GM12878 (cell line): ENCODE measurements around the gene SUB1. TPM values are rescaled to one million over a fixed set of nuclear protein-coding genes. Genes with fewer than 3 reads are reported as not detected.

ENCODE experiments used
- ATAC-seq: fragments of 200-7000 bp; cut with Tn5 transposase; 3 replicates; pipeline ENCODE4 v1.9.1; 2020; ENCODE audit warnings: mild to moderate bottlenecking, moderate library complexity
- BruUV-seq: library from RNA; stranded (reverse); fragments of 400-500 nt; replicated peaks from 2 replicates; lab custom pipeline; 2021; lab: Mats Ljungman, UMichigan
- CTCF ChIA-PET: fragments of 300-600 bp; sonication (Branson Sonifier 250); formaldehyde crosslinking; extraction: SDS; loops from one replicate; lab custom pipeline; 2021; ENCODE audit warnings: inconsistent platforms; lab: Yijun Ruan, JAX
- POLR2A ChIA-PET: fragments of 350-600 bp; formaldehyde crosslinking; extraction: SDS; loops from one replicate; lab custom pipeline; 2021; ENCODE audit warnings: inconsistent platforms; lab: Charles Lee
- RAD21 ChIA-PET: fragments of 300-600 bp; sonication (Branson Sonifier 250); formaldehyde crosslinking; loops from one replicate; lab custom pipeline; 2023; ENCODE audit warnings: antibody characterized with exemption; ENCODE audit not compliant: unreplicated experiment; lab: Charles Lee
- SMC1A ChIA-PET: fragments of 300-600 bp; sonication (Branson Sonifier 250); formaldehyde crosslinking; loops from one replicate; lab custom pipeline; 2023; ENCODE audit not compliant: unreplicated experiment, uncharacterized antibody; lab: Charles Lee
- DNase-seq: peaks from one replicate; pipeline ENCODE4 v3.0.0-alpha.2; 2011; ENCODE audit warnings: low read depth, low spot score
- FAIRE-seq: peaks from 3 replicates; lab custom pipeline; 2011; peaks lifted over from hg19 to GRCh38; lab: Jason Lieb, UNC
- H2AFZ ChIP-seq: 2 replicates; pipeline ENCODE4 v1.6.0; 2011; ENCODE audit warnings: low read depth, low read length, control low read depth; ENCODE audit not compliant: control insufficient read depth
- H3K27ac ChIP-seq: 2 replicates; pipeline ENCODE4 v1.5.1; 2011; ENCODE audit warnings: control low read depth; ENCODE audit not compliant: control insufficient read depth, insufficient read depth
- H3K27me3 ChIP-seq, 2 experiments: replicated peaks in 1 of 2; 2 replicates each; pipeline versions ENCODE4 v1.6.0 to v1.6.1; 2011; ENCODE audit warnings: low read length in 1 of 2; ENCODE audit not compliant: control insufficient read depth in 2 of 2, insufficient read depth in 2 of 2
- H3K36me3 ChIP-seq, 2 experiments: 2 replicates each; pipeline ENCODE4 v1.5.1; 2011; ENCODE audit warnings: low read length in 1 of 2; ENCODE audit not compliant: control insufficient read depth in 2 of 2, insufficient read depth in 2 of 2
- H3K4me1 ChIP-seq: 2 replicates; pipeline ENCODE4 v1.6.1; 2011; ENCODE audit warnings: mild to moderate bottlenecking, low read length, moderate library complexity, mixed read lengths; ENCODE audit not compliant: control insufficient read depth, insufficient read depth
- H3K4me2 ChIP-seq: 2 replicates; pipeline ENCODE4 v1.6.0; 2011; ENCODE audit warnings: control low read depth; ENCODE audit not compliant: control insufficient read depth, insufficient read depth
- H3K4me3 ChIP-seq: fragments of 200-600 bp; sonication (generic); 2 replicates; pipeline ENCODE4 v1.5.1; 2016
- H3K79me2 ChIP-seq: 2 replicates; pipeline ENCODE4 v1.6.0; 2011; ENCODE audit warnings: low read length; ENCODE audit not compliant: control insufficient read depth, insufficient read depth
- H3K9ac ChIP-seq: 2 replicates; pipeline ENCODE4 v1.8.0; 2011; ENCODE audit warnings: low read length, control low read depth, mixed read lengths; ENCODE audit not compliant: control insufficient read depth, insufficient read depth
- H3K9me3 ChIP-seq: replicated peaks from 3 replicates; pipeline ENCODE4 v1.5.1; 2011; ENCODE audit warnings: mild to moderate bottlenecking, low read length; ENCODE audit not compliant: control insufficient read depth, insufficient read depth
- H4K20me1 ChIP-seq: 2 replicates; pipeline ENCODE4 v1.6.0; 2011; ENCODE audit not compliant: control insufficient read depth, insufficient read depth
- BACH1 ChIP-seq: fragments of 450-650 bp; IDR thresholded peaks from 2 replicates; pipeline ENCODE4 v1.6.1; 2017; ENCODE audit warnings: mild to moderate bottlenecking, borderline replicate concordance
- CHD1 ChIP-seq: IDR thresholded peaks from 2 replicates; pipeline ENCODE4 v1.6.1; 2012; ENCODE audit warnings: low read depth, low read length, improper control_type of control experiment
- FOXM1 ChIP-seq: IDR thresholded peaks from 2 replicates; pipeline ENCODE4 v1.6.1; 2012; ENCODE audit warnings: low read depth, mild to moderate bottlenecking, inconsistent platforms, low read length, moderate library complexity
- RUNX3 ChIP-seq: IDR thresholded peaks from 2 replicates; pipeline ENCODE4 v1.6.1; 2012; ENCODE audit warnings: low read length, inconsistent platforms
- SMC3 ChIP-seq: IDR thresholded peaks from 2 replicates; pipeline ENCODE4 v1.6.1; 2011; ENCODE audit warnings: low read length, improper control_type of control experiment, borderline replicate concordance
- TAF1 ChIP-seq: IDR thresholded peaks from 2 replicates; pipeline ENCODE4 v1.6.1; 2011; ENCODE audit warnings: mild to moderate bottlenecking, low read depth, low read length, borderline replicate concordance
- whole genome bisulfite sequencing: methylation state at CpG from one replicate; pipeline ENCODE4 v1.1.6; 2016; ENCODE audit warnings: low lambda C conversion rate; ENCODE audit not compliant: insufficient replicate concordance, insufficient coverage; ENCODE audit errors: missing lambda C conversion rate; 5-methylcytosine and 5-hydroxymethylcytosine counted together
- in situ Hi-C: fragments of 300-500 bp; cut with MboI; formaldehyde crosslinking; loops from 9 replicates; pipeline ENCODE4 v1.14.3; 2018; ENCODE audit warnings: mixed read lengths
- intact Hi-C: fragments of 100-400 bp; cut with micrococcal nuclease; formaldehyde crosslinking; loops from one replicate; pipeline ENCODE4 v1.14.2; 2022; ENCODE audit not compliant: unreplicated experiment
- polyA plus RNA-seq, 11 experiments: library from polyadenylated mRNA; depleted of rRNA in 4 of 11; unstranded in 6 of 11; stranded (reverse) in 5 of 11; fragments of >200 nt; fragmentation: Nextera tagmentation in 4 of 11; fragmentation: Illumina TruSeq in 1 of 11; extraction: Ambion mirVana in 4 of 11; extraction: Trizol in 1 of 11; gene quantifications; 1 replicate in 1 of 11; 2 replicates in 10 of 11; pipeline versions ENCODE4 v1.2.1 to v1.2.3, GENCODE V29; 2011 to 2016; ENCODE audit warnings: inconsistent platforms in 2 of 11, missing spikeins in 2 of 11, low read depth in 1 of 11
- total RNA-seq, 4 experiments: library from RNA; depleted of rRNA in 3 of 4; stranded (reverse); fragments of >200 nt in 3 of 4; fragmentation: Illumina TruSeq in 1 of 4; extraction: Trizol in 1 of 4; gene quantifications; 2 replicates each; pipeline versions ENCODE4 v1.2.1 to v1.2.3, GENCODE V29; 2013 to 2021
- TF ChIP-seq, protein P1 (sequence below): IDR thresholded peaks from 2 replicates; pipeline ENCODE4 v1.6.1; 2011; ENCODE audit warnings: low read depth, low read length, improper control_type of control experiment, borderline replicate concordance
- TF ChIP-seq, protein P2 (sequence below): IDR thresholded peaks from 2 replicates; pipeline ENCODE4 v1.6.1; 2012; ENCODE audit warnings: low read depth, low read length, improper control_type of control experiment
- TF ChIP-seq, protein P3 (sequence below): fragments of 450-650 bp; IDR thresholded peaks from 2 replicates; pipeline ENCODE4 v1.6.1; 2016; ENCODE audit warnings: mild to moderate bottlenecking
- TF ChIP-seq, protein P4 (sequence below): fragments of 450-650 bp; conservative IDR thresholded peaks from 2 replicates; pipeline ENCODE4 v1.6.1; 2017; ENCODE audit warnings: mild to moderate bottlenecking, moderate library complexity
- TF ChIP-seq, protein P5 (sequence below), 3 experiments: IDR thresholded peaks in 2 of 3; conservative IDR thresholded peaks in 1 of 3; 2 replicates each; pipeline ENCODE4 v1.5.1; 2011; ENCODE audit warnings: low read depth in 3 of 3, low read length in 3 of 3, mild to moderate bottlenecking in 3 of 3, control low read depth in 2 of 3, moderate library complexity in 2 of 3, inconsistent platforms in 1 of 3, mixed read lengths in 1 of 3; ENCODE audit not compliant: control insufficient read depth in 2 of 3, insufficient read depth in 1 of 3; ENCODE audit errors: extremely low read depth in 1 of 3

The SUB1 gene
- total and polyA plus RNA-seq, 10 of the 15 experiments (the other 5 are each of a cell fraction or from before 2014, with no cell fraction given) = 468 to 2,785 (median 1,145) TPM

DNA sequence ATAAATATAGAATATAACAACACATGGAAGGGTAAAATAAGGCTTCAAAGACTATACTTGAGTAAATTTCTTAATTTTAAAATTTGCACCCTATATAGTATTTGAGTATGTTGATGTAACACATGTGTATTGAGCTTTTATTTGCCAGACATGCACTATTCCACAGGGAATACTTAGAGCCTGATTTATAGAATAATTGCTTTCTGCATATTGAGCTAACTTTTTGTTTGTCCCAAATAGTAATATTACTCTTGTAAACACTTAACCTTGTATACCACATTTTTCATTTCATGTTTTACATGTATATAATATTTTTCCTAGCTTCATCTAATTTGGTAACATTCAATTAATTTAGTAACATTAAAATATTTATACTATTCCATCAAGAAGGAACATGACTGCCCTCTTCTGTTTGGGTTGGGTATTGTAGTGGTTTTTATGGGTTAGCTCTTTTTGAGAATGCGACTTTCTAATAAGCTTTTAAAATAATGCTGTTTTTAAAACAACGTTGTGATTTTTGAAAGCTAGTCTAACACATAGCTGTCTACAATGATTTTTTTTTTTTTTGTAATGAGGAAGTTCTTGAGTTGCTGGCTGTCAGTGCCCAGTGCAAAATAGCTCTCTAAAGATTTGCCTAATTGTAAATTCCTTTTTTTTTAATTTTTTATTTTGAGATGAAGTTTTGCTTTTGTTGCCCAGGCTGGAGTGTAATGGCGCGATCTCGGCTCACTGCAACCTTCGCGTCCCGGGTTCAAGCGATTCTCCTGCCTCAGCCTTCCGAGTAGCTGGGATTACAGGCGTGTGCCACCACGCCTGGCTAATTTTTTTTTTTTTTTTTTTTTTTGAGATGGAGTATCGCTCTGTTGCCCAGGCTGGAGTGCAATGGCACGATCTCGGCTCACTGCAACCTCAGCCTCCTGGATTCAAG is 4.8 kb downstream of the SUB1 start:
- H3K9me3 ChIP-seq = no peaks in the 10 kb centered on the region
- peaks cover 13 to 58% of the 10 kb centered on the region in 2 experiments for H3K36me3 ChIP-seq
- 62% methylated on average over 12 of the region's 15 CpGs for WGBS
- no peaks in the 10 kb centered on the region for H3K27me3 ChIP-seq
- no peak overlapping the region for H3K9ac ChIP-seq
- no TSS peak for BruUV-seq
- POLR2A ChIA-PET = interaction anchor here (0.7 to 3.7 kb wide), 17 partner anchors 9 to 145 kb away, joined by 3 to 31 read pairs (median 7); partner anchors contain the start of gene ZFR
- DNase-seq (no peak), FAIRE-seq (no peak), ATAC-seq (no peak)
- H3K4me2 ChIP-seq = peak overlapping the region; percentile 67
- H4K20me1 ChIP-seq = peaks cover 7% of the 10 kb centered on the region
- H3K4me1 ChIP-seq = peaks cover 8% of the 10 kb centered on the region
- no peak overlapping the region for H2AFZ ChIP-seq
- RAD21 ChIA-PET = interaction anchor here (0.7 to 9.1 kb wide), 43 partner anchors 9 to 358 kb away, joined by 3 to 355 read pairs (median 6); no protein-coding TSS in a partner anchor
- H3K79me2 ChIP-seq = peaks cover 96% of the 10 kb centered on the region
- intact Hi-C loops = loop anchor here (1.0 to 2.0 kb wide), 2 partner anchors 17 to 101 kb away; no protein-coding TSS in a partner anchor
- in situ Hi-C loops = no loop called here
- 0 out of 2 replicates have a peak overlapping the region, but pooled peaks have one; percentile 53 for H3K4me3 ChIP-seq
- peak overlapping the region; percentile 39; the same call in 1 of the 2 replicates for H3K27ac ChIP-seq
- SMC1A ChIA-PET = interaction anchor here (0.5 to 5.4 kb wide), 53 partner anchors 9 to 831 kb away, joined by 3 to 273 read pairs (median 5); no protein-coding TSS in a partner anchor
- CTCF ChIA-PET = interaction anchor here (0.6 to 7.2 kb wide), 68 partner anchors 9 to 853 kb away, joined by 3 to 353 read pairs (median 6); partner anchors contain the start of gene ZFR
- TF ChIP-seq, protein P1, sequence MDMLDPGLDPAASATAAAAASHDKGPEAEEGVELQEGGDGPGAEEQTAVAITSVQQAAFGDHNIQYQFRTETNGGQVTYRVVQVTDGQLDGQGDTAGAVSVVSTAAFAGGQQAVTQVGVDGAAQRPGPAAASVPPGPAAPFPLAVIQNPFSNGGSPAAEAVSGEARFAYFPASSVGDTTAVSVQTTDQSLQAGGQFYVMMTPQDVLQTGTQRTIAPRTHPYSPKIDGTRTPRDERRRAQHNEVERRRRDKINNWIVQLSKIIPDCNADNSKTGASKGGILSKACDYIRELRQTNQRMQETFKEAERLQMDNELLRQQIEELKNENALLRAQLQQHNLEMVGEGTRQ = no peak
- TF ChIP-seq, protein P2, sequence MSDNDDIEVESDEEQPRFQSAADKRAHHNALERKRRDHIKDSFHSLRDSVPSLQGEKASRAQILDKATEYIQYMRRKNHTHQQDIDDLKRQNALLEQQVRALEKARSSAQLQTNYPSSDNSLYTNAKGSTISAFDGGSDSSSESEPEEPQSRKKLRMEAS = no peak
- TF ChIP-seq, protein P3, sequence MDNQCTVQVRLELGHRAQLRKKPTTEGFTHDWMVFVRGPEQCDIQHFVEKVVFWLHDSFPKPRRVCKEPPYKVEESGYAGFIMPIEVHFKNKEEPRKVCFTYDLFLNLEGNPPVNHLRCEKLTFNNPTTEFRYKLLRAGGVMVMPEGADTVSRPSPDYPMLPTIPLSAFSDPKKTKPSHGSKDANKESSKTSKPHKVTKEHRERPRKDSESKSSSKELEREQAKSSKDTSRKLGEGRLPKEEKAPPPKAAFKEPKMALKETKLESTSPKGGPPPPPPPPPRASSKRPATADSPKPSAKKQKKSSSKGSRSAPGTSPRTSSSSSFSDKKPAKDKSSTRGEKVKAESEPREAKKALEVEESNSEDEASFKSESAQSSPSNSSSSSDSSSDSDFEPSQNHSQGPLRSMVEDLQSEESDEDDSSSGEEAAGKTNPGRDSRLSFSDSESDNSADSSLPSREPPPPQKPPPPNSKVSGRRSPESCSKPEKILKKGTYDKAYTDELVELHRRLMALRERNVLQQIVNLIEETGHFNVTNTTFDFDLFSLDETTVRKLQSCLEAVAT = peak; percentile 31; the same call in 1 of the 2 replicates
- TF ChIP-seq, protein P4, sequence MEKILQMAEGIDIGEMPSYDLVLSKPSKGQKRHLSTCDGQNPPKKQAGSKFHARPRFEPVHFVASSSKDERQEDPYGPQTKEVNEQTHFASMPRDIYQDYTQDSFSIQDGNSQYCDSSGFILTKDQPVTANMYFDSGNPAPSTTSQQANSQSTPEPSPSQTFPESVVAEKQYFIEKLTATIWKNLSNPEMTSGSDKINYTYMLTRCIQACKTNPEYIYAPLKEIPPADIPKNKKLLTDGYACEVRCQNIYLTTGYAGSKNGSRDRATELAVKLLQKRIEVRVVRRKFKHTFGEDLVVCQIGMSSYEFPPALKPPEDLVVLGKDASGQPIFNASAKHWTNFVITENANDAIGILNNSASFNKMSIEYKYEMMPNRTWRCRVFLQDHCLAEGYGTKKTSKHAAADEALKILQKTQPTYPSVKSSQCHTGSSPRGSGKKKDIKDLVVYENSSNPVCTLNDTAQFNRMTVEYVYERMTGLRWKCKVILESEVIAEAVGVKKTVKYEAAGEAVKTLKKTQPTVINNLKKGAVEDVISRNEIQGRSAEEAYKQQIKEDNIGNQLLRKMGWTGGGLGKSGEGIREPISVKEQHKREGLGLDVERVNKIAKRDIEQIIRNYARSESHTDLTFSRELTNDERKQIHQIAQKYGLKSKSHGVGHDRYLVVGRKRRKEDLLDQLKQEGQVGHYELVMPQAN = no peak
- TF ChIP-seq RUNX3 (peak; percentile 76), FOXM1 (no peak), BACH1 (no peak), CHD1 (no peak), TAF1 (no peak), SMC3 (peak; percentile 56; the same call in 1 of the 2 replicates)
- TF ChIP-seq, protein P5, sequence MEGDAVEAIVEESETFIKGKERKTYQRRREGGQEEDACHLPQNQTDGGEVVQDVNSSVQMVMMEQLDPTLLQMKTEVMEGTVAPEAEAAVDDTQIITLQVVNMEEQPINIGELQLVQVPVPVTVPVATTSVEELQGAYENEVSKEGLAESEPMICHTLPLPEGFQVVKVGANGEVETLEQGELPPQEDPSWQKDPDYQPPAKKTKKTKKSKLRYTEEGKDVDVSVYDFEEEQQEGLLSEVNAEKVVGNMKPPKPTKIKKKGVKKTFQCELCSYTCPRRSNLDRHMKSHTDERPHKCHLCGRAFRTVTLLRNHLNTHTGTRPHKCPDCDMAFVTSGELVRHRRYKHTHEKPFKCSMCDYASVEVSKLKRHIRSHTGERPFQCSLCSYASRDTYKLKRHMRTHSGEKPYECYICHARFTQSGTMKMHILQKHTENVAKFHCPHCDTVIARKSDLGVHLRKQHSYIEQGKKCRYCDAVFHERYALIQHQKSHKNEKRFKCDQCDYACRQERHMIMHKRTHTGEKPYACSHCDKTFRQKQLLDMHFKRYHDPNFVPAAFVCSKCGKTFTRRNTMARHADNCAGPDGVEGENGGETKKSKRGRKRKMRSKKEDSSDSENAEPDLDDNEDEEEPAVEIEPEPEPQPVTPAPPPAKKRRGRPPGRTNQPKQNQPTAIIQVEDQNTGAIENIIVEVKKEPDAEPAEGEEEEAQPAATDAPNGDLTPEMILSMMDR (IDR thresholded peaks at IDR 0.05 in 2 of 3, conservative IDR thresholded peaks at IDR 0.05 in 1 of 3; ENCODE audit: control insufficient read depth in 2 of 3, extremely low read depth in 1 of 3, insufficient read depth in 1 of 3, low read depth in 3 of 3, low read length in 3 of 3) = peak; percentile 51 to 63 (median 53)
